Nephron (organoid): Measurements from ENCODE around the gene CXCR5.

Source experiments
- H3K27ac Mint-ChIP-seq, 3 experiments: 2 replicates each; pipeline ENCODE4 v1.8.0; 2020; ENCODE audit warnings: mixed read lengths in 3 of 3, mild to moderate bottlenecking in 2 of 3, moderate library complexity in 1 of 3
- H3K27me3 Mint-ChIP-seq: 2 replicates; pipeline ENCODE4 v1.8.0; 2021; ENCODE audit warnings: low read depth, mild to moderate bottlenecking, moderate library complexity, mixed read lengths
- H3K36me3 Mint-ChIP-seq: 2 replicates; pipeline ENCODE4 v1.8.0; 2020; ENCODE audit warnings: low read depth, mixed read lengths
- H3K4me1 Mint-ChIP-seq: 2 replicates; pipeline ENCODE4 v1.8.0; 2020; ENCODE audit warnings: mixed read lengths
- H3K4me3 Mint-ChIP-seq, 3 experiments: 2 replicates each; pipeline ENCODE4 v1.8.0; 2020; ENCODE audit warnings: mild to moderate bottlenecking in 3 of 3, mixed read lengths in 3 of 3, moderate library complexity in 2 of 3
- H3K9me3 Mint-ChIP-seq: 2 replicates; pipeline ENCODE4 v1.8.0; 2020; ENCODE audit warnings: mixed read lengths
- CTCF ChIP-seq, 3 experiments: fragments of 200-600 bp; sonication (generic); IDR thresholded peaks; one replicate each; pipeline ENCODE4 v1.5.0; 2021; ENCODE audit warnings: antibody characterized with exemption in 3 of 3; ENCODE audit not compliant: unreplicated experiment in 3 of 3

The CXCR5 gene

GRCh38 chr11:118900535-118901384, 17.1 kb downstream of the CXCR5 start:
- Mint-ChIP-seq H3K27me3 (no peaks in the 10 kb centered on the region), H3K4me3 (no peak overlapping the region), H3K4me1 (peaks cover 15% of the 10 kb centered on the region), H3K9me3 (no peaks in the 10 kb centered on the region), H3K36me3 (peaks cover 33% of the 10 kb centered on the region), H3K27ac (no peak overlapping the region)
- TF ChIP-seq CTCF (IDR thresholded peaks at IDR 0.05; ENCODE audit: unreplicated experiment in 3 of 3) = no peak

- Mint-ChIP-seq H3K9me3 (no peaks in the 10 kb centered on the region), H3K27ac (no peak overlapping the region), H3K4me1 (peaks cover 11% of the 10 kb centered on the region), H3K36me3 (peaks cover 42% of the 10 kb centered on the region), H3K27me3 (no peaks in the 10 kb centered on the region), H3K4me3 (no peak overlapping the region)
- no peak for TF ChIP-seq CTCF (IDR thresholded peaks at IDR 0.05; ENCODE audit: unreplicated experiment in 3 of 3)
These were observed 18.0 kb downstream of the CXCR5 start for GRCh38 chr11:118901494-118902335.

- no peak overlapping the region for H3K4me3 Mint-ChIP-seq
- no peaks in the 10 kb centered on the region for H3K9me3 Mint-ChIP-seq
- peaks cover 41% of the 10 kb centered on the region for H3K36me3 Mint-ChIP-seq
- no peak overlapping the region for H3K27ac Mint-ChIP-seq
- peaks cover 12% of the 10 kb centered on the region for H3K4me1 Mint-ChIP-seq
- H3K27me3 Mint-ChIP-seq = no peaks in the 10 kb centered on the region
- TF ChIP-seq CTCF (IDR thresholded peaks at IDR 0.05; ENCODE audit: unreplicated experiment in 3 of 3) = no peak
These were observed 18.9 kb downstream of the CXCR5 start for GRCh38 chr11:118902336-118903203.

- Mint-ChIP-seq H3K9me3 (no peaks in the 10 kb centered on the region), H3K4me3 (no peak overlapping the region), H3K27me3 (no peaks in the 10 kb centered on the region), H3K36me3 (peaks cover 38% of the 10 kb centered on the region), H3K27ac (no peak overlapping the region), H3K4me1 (peaks cover 19% of the 10 kb centered on the region)
- no peak for TF ChIP-seq CTCF (IDR thresholded peaks at IDR 0.05; ENCODE audit: unreplicated experiment in 3 of 3)
These were observed 19.7 kb downstream of the CXCR5 start for GRCh38 chr11:118903204-118904015.
